IPS DF 19.7 (cell line): Measurements from ENCODE around the gene PLPP7.

ENCODE experiments used
- DNase-seq: peaks from one replicate; pipeline ENCODE4 v3.0.0-alpha.2; 2013; ENCODE audit warnings: low read depth, low spot score

PLPP7 gene

DNA sequence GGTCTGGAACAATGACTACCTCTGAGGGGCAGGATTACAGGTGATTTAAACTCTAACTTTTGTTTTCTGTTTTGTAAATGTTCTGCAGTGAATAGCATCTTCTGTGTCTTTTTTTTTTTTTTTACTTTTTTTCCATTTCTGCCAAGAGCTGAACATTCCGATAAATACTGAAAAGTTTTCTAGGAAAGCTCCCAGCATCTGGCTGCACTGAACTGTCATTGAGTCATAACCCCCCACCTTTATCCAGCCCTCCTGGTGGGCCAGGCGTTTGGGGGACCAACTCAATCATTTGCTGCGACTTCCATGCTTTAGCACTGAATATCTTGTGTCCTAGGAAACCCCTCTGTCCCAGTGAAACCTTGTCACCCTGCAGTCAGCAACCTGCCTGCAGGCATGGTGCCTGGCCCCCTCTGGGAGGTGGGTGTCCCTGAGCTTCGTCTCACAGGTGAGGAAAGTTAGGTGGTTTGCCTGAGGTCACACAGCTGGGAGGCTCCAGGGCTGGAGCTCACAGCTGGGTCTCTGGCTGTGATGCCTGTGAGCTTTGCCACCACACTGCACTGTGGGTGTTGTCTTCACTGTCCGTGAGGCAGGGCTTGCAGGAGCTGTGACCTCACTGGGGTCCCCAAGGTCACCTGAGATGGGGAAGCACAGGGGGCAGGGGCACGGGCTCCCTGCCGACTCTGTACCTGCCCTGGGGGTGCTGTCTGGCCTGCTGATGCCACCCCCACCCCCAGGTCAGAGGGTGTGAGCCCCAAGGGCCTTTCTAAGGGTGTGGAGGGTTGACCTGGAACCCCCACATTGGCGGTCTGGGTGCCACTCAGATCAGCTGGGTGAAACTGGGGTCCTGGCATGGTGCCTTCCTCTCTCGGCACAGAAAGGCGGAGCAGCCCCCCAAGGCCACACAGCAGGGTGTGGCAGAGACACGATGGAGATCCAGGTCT lies 14.1 kb downstream of the PLPP7 start:
- no peak for DNase-seq

DNA sequence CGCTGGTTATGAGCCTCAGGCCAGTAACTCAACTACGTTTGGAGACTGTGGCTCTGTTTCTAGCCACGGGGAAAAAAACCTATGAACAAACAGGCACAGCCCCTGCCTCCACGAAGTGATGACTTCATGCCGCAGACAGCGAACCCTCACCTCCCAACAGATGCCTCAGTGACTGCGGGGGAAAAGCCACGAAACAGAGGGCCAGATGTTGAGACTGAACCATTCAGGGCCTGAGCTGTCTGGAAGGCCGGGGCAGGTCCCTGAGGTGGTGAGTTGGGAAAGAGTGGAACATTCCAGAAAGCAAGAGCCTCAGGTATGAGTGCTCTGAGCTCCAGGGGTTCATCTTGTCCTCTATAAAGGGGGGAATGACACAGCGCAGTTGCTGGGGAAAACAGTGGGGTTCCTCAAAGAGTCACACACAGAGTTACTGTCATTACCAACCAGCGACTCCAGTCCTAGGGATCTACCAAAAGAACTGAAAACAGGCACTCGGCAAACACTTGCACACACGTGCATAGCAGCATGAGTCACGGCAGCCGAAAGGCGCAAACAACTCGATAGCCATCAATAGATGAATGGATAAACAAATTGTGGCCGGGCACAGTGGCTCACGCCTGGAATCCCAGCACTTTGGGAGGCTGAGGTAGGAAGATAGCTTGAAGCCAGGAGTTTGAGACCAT lies 15.3 kb downstream of the PLPP7 start:
- DNase-seq: no peak

DNA sequence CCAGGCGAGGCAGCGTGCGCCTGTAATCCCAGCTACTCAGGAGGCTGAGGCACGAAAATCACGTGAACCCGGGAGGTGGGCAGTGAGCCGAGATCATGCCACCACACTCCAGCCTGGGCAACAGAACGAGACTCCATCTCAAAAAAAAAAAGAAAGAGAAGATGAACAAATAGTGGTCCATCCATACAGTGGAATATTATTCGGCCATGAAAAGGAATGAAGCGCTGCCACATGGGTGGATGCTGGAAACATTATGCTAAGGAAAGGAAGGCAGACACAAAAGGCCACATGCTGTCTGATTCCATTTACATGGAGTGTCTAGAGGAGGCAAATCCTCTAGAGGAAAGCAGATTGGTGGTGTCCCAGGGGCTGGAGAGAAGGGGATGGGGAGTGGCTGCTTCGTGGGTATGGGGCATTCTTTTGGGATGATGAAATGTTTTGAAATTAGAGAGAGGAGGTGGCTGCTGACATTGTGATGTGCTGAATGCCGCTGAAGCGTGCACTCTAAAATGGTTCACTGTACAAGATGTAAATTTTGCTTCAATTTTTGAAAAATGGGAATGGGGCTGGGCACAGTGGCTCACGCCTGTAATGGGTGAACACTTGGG lies 17.0 kb downstream of the PLPP7 start:
- no peak for DNase-seq

DNA sequence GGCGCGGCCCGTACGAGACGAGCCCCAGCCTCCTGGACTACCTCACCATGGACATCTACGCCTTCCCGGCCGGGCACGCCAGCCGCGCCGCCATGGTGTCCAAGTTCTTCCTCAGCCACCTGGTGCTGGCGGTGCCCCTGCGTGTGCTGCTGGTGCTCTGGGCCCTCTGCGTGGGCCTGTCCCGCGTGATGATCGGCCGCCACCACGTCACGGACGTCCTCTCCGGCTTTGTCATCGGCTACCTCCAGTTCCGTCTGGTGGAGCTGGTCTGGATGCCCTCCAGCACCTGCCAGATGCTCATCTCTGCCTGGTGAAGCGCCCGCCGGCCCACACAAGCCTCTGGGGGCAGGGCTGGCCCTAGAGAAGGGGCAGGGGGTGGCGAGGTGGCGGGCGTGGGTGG lies 18.5 kb downstream of the PLPP7 start:
- no peak for DNase-seq

DNA sequence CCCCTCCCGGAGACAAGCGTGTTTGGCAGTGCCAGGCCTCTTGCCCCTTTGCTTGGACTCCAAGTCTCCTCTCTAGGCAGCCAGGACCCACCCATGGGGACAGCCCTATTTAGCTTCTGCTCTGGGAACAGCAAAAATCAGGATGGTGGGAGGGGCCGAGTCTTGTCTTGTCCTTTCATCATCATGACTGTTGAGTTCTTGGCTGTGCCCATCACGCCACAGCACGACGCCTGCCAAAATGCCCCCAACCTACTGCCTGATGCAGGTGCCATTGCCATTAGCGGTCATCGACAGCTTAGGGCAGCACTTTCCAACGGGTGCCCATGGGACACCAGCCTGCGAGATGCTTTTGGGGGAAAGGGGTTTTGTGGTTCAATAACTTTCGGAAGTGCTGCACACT lies 18.9 kb downstream of the PLPP7 start:
- DNase-seq: no peak

DNA sequence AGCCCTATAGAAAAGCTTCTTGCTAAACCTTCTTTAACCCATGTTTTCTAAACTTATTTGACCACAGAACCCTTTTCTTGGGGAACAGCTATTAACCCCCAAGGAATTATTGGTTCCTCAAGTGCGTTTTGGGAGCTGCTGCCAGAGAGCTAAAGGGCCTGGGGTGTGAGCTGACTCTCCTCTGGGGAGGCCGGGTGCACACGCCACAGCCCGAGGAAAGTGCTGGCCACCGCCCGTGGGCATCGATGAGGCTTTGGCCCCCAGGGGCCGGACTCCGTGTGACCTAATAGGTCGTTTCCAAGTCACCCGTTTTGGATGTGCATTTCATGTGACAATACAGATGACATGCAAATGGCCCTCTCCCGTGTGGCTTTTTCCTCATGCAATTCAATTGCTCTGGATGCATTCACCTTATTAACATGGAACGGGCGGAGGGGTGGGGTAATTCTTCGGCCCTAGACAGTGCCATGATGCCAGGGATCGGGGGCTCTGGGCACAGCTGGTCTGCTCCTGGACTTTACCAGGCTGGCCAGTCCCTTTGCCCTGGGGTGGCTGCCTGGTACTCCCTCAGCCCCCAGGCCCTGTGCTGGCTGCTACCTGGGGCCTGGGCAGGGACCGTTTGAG lies 19.5 kb downstream of the PLPP7 start:
- no peak for DNase-seq

DNA sequence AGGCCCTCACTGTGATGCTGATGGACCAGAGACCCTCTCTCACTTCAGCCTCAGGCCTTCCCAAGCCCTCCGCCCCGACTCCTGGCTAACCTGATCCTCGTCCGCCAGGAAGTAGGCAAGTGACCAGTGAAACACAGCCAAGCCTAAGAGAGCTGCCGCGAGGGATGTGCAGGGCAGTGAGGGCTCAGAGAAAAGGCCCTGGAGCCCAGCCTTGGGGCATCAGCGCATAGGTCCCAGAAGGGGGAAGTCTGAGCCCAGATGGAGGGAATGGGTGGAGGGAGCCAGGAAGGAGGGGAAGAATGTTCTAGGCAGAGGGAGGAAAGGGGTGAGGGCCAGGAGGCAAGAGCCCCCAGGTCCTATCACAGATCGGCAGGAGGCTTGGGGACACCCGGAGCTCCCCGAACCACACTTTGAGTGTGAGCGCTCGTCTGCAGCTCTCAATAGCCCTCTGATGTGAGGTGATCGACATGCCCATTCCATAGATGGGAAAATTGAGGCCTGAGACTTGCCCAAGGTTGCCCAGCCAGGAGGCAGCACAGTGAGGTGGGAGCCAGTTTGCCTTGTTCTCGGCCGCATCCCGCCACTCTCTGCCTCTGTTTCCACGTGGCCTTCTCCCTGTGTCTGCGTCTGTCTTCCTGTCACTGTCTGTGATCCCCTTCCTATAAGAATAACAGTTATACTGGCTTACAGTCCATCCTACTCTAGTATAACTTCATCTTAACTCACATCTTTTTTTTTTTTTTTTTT lies 20.2 kb downstream of the PLPP7 start:
- no peak for DNase-seq

DNA sequence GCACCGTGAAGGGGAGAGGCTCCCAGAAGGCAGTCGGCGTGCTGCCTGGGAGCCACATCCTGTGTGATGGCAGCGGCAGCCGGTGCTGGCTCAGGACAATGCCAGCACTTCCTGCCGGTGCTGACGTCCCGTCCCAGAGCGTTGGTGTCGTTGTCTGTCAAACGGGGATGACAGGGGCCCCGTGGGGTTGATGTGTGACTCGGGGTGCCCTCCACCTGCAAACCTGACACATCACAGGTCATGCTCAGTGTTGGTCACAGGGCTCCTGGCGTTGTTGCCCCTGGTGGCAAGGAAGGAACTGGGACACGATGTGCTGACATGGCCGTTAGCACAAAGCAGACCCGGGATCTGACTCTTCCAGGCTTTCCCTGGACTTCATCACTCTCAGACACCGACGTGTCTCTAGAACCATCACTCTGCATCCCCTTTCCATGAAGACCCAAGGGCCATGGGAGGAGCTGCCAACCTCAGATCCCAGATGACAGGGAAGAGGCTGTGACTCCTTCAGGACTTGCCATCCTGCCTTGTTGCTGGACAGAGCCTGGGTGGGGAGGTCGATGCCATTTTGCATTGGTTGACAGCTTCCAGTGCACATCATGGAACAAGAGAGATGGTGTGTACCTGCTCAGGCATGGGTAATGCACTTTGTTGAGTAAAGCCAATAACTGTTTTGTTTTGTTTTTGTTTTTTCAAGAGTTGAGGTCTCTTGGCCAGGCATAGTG lies 21.5 kb downstream of the PLPP7 start:
- no peak for DNase-seq

DNA sequence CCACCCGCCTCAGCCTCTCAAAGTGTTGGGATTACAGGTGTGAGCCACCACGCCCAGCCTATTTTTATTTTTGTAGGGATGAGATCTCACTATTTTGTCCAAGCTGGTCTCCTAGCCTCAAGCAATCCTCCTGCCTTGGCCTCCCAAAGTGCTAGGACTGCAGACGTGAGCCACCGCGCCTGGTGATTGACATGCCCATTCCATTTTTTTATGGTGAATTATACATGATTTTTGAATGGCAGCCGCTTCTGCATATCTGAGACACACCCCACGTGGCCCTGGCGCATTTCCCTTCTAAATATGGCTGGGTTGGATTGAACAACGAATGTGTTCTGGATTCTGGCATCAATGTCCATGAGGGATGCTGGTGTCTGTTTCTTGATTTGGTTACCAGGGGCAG lies 22.7 kb downstream of the PLPP7 start:
- no peak for DNase-seq

DNA sequence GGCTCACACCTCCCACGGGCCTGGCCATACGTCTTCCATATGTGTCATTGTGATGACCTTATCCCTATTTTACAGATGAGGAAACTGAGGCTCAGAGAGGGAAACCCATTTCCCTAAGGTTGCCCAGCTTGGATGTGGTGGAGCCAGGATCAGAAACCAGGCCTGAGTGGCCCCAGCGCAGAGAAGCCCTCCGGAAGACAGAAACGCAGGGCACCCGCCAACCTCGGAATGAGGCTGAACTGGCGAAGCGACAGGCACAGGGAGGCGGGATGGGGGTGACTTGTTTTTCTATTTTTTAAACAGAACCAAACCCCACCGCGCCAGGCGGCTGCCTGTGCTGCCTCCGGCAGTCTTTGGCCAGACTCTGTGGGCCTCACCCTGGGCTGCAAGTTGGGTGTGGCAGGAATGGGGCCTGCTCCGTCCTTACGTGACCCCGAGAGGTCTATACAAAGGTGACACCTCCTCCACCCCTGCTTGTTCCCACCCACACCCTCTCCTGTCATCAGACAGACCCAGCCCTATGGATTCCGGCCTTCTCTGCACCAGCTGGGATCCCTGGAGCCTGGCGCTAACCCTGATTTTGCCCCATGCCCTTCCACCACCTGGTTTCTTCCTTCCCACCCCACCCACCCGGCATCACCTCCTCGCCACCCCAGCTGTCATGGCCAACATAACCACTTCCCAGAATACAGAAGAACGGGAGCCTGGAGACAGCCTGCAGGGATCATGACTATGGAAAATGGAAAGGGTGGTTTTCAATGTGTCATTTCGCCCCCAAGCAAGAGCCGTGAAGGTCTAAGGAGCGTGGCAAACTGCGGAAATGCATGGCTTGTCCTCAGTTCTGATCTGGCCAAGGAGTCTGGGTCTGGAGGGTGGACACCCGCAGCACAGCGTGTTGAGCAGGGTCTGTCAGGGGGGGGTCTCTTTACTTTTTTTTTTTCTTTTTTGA lies 23.6 kb downstream of the PLPP7 start:
- no peak for DNase-seq

DNA sequence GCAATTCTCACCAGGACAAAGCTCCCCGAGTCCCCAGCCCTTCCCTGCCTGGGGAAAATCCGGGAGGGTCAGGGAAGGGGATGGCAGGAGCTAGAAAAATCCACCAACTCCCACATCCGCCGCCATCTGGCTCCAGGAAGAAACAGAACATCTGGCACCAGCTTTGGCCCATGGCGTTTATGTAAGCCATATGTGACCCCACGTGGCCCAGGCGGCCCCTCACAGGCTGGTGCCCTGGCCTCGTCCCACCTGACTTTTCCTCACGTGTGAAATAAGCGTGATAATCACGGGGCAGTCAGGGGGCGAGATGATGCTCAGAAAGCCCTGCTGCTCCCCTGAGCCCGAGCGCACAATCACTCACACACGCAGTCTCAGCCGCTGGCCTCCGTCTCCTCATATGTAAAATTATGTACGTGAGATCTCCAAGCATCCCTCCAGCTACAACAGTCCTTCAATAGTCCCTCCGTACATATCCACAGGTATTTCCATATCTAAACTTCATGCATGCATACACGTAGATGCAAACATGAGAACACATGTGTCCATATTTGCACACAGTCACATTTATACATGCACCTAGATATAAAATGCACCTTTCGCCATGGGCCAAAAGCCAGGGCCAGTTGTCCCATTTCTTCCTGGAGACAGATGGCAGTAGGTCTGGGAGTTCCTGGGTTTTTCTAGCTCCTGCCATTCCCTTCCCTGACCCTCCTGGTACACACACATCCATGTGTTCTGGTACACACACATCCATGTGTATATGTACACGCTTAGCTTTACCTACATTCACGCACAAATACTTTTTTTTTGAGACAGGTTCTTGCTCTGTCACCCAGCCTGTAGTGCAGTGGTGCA lies 28.9 kb downstream of the PLPP7 start:
- DNase-seq: no peak

DNA sequence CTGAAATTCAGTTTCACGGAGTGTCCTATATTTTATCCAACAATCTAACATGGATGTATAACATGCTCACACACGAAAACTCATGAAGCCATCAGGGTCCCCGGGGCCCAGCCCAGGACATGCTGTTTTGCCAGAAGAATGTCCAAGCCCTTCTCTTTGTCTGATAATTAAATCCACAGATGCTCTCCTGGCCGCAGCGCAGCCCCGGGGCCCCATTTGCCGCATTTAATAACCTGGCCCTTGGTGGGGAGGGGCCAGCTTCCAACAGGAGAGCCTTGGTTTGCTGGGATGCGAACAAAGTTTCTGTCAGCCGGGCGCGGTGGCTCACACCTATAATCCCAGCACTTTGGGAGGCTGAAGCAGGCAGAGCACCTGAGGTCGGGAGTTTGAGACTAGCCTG lies 30.0 kb downstream of the PLPP7 start:
- DNase-seq: no peak

DNA sequence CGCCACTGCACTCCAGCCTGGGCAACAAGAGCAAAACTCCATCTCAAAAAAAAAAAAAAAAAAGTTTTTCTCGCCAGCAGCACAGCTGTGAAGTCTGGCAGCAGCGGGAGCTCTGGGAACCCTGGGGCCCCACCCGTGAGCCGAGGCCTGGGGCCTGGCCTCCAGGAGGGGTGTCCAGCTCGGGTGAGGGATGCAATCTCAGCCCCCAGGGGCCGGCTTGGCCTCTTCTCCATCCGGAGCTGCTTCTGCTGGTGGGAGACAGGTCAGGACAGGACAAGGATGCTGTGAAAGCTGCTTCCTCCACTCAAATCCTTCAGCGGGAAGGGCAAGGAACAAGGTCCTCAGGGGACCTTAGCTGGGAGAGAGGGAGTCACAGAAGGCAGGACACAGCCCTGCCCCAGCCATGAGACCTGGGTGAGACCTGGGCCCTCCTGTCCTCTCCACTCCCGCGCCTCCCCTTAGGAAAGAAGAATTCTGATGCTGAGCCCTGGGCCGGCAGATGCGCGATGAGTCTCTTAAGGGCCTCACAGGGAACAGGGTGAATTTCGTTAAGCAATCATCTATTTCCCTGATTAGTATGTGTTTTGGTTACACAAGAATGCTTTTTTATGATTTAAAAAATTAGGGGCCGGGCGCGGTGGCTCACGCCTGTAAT lies 30.6 kb downstream of the PLPP7 start:
- no peak for DNase-seq

DNA sequence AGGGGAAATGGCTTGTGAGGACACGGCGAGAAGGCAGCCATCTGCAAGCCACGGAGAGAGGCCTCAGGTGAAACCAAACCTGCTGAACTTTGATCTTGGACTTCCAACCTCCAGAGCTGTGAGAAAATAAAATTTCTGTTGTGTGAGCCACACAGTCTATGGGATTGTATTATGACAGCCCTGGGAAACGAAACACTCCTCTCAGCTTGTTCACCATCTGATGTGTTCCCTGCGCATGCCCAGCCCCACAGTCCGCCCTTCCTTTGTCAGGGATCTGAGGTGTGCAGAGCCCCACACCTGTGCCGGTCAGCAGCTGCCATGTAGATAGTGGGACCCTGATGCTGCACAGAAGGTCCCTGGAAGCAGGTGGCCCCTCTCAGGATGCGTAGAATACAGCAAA lies 34.1 kb downstream of the PLPP7 start:
- DNase-seq: no peak

DNA sequence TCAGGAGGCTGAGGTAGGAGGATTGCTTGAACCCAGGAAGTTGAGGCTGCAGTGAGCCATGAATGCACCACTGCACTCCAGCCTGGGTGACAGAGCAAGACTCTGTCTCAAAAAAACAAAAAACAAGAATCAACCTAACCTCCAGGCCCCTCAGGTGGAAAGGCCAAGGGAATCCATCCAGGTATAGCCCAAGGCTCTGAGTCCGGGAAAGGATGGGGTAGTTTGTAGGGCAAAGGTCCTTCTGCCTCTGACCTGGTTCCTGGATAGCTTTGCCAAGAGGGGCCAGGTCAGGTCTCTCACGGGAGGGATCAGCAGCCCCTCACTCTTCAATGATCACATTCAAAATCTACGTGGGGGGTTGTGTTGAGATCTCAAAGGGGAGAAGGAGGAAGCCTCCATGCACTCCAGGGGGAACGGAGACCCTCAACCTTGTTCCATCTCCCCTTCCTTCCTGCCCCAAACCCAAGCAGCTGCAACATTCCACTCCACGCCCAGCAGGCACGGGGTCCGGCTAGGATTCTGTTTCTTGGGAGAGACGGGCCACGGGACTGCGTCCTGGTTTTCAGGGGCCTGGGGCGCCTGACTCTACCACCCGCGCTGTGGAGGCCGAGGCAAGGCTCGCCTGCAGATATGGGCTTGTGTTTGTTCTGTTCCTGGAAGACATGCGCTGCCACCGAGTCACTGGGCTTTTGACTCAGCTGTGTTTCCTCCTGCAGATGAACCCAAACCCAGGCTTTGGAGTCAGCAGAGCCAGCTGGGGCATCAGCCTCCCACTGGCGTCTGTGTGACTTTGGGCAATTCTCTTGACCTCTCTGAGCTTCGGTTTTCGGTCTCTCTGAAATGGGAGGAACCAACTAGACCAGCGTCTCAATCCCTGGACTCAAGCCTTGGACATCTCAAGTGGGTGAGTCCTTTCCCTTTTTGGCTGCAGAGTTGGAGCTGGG lies 35.5 kb downstream of the PLPP7 start:
- no peak for DNase-seq

DNA sequence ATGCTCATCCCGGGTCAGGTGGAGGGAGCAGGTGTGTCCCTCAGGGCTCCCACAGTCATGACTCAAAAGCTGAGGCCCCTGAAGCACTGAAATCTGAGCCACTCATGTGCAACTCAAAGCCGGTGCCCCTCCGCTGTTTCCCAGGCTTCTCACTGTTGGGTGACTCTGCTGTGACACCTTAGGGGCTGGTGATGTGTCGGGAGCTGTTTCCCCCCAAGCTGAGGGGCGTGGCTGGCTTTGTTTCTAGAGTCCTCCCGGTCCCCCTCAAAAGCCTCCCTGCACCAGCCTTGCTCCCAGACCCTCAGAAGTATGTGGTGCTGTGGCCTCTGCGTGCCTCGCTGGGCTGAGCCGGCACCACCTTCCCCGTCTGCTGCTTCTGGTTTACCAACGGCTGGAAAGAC lies 39.7 kb downstream of the PLPP7 start:
- no peak for DNase-seq
